ENCODE measurements around the gene PRIM2.
"Not testable (repeated sequence)": the region's sequence is repeated elsewhere in the genome, so short reads cannot be mapped to it uniquely, and the experiment has no call there.

Gene PRIM2

DNA sequence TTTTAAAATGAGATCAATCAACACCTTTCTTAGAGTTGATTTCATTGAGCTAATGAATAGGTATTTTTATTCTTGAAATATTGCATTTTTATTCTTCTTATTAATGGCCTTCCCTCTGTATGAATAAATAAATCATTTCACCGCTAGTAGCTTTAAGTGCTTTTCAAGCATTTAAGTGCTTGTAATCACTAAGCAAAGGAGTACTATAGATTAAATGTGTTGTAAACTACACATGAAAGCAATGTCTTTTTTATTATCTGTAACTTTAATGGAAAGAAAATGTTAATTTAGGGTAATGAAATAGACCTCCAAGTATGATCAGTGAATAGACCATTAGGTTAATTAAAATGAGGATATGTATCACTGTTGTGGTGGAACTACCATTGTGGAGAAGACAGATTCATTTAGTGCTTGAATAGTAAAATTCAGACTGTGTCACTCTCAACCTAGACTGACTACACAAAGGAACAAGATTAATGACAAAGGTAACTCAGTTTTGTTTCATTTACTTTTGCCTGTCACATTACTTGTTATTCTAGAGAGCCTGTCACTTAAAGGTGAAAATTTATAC, 132.2 kb downstream of the PRIM2 start:
- DNase-seq = not testable (repeated sequence)

DNA sequence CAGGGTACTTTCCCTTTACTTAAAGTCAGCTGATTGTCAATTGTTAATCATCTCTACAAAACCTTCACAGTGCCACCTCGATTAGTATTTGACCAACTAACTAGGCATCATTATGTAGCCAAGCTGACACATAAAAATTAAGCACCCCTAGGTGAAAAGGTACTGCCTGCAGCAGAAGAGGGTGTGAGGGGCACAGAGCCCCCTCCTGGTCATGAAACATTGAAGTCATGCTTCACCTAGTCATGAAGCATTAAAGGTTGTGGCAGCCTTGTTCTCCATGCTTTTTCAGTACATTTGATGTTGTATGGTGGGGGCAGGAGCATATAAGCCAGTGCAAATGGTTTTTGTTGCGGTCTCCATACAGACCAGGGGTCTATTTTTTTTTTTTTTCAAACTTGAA, 142.4 kb downstream of the PRIM2 start:
- not testable (repeated sequence) for DNase-seq

DNA sequence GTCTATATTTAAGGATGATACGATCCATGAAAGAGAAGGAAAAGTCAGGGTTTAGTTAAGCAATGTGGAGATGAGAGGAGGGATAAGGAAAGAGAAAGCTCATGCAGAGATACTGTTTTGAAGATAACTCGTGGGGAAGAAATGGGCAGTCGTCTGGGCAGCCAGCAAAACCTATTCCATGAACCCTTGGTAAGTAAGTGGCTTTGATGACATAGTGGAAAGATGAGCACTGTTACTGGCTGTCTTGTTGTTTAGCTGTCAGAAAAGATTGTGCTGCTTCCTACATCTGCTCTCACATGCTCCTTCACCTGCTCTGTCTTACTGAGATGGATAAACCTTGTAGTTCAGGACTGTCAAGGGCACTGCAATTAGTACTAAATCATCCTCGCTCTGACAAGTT, 143.6 kb downstream of the PRIM2 start:
- DNase-seq = not testable (repeated sequence)

DNA sequence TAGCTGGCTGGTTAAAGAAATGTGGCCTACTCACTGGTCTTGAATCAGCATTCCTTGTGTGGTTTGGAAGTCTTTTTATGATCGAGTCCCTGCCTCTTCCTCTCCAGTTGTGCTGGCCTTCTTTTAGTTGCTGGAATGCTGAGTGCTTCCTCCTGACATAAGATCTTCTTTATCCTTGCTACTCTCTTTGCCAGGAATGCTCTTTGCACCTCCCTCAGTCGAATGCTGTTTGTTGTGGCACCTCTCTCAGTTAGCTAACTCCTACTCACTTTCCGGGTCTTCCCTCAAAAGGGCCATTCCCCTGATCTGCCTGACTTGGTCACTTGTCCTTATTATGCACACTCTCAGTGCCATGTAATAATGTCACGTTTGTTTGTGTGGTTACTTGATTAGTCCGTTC, 146.4 kb downstream of the PRIM2 start:
- DNase-seq = not testable (repeated sequence)

DNA sequence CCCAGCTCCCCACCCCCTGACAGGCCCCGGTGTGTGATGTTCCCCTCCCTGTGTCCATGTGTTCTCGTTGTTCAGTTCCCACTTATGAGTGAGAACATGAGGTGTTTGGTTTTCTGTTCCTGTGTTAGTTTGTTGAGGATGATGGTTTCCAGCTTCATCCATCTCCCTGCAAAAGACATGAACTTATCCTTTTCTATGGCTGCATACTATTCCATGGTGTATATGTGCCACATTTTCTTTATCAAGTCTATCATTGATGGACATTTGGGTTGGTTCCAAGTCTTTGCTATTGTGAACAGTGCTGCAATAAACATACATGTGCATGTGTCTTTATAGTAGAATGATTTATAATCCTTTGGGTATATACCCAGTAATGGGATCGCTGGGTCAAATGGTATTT, 148.5 kb downstream of the PRIM2 start:
- not testable (repeated sequence) for DNase-seq

DNA sequence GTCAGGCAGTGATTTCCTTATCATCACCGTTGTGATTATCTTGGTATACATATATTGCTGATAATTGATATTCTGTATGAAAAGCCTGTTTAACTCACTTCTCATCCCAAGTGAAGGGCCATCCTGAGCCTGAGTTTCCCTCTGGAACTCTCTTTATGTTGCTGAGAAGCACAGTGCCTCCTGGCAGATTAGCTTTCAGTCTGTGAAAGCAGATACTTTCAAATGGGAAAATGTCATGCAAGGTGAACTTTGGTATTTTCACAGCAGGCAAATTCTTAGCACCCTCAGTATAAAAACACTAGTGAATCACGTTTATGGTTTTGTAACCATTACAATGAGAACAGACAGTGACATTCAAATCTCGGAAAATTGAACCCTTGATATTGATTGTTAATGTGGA, 151.6 kb downstream of the PRIM2 start:
- DNase-seq = no peak

DNA sequence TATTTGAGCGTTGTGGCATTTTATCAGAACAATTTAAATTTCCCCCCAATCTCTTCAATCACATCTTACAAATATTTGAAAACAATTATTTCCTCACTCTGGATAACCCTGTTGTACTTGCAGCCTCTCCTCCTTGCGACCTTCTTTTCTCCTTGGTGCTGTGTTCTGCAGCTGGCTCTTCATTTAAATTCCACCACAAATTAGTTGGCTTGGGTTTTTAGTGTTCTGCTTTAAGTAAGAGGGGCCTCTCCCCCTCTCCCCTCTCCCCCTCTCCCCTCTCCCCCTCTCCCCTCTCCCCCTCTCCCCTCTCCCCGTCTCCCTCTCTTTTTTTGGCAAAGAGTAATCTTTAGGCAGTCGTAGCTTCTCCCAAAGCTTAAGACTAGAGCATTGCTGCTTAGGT, 152.7 kb downstream of the PRIM2 start:
- not testable (repeated sequence) for DNase-seq

DNA sequence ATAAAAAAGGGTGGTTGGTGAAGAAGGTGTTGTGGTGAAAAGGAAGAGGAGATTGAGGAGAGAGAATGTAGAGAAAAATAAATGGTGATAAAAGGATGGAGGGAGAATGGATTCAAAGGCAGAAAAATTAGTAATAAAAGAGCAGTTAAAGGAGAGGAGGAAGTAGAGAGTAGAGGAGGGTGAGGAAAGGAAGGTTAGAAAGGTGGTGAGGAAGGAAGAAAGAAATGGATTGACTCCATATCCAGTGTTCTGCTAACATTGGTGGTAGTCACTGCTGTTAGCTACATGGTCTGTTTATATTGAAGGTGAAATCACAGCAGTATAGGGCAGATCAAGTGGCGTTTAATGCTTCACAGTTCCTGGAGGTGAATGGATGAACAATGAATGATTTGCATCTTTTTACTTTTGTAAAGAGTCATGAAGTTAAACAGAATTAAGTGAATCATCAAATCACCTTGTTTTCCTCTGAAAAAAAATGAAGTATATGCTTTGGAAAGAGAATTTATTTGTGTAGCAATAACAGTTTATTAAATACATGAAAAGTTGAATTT, 154.0 kb downstream of the PRIM2 start:
- DNase-seq = not testable (repeated sequence)

DNA sequence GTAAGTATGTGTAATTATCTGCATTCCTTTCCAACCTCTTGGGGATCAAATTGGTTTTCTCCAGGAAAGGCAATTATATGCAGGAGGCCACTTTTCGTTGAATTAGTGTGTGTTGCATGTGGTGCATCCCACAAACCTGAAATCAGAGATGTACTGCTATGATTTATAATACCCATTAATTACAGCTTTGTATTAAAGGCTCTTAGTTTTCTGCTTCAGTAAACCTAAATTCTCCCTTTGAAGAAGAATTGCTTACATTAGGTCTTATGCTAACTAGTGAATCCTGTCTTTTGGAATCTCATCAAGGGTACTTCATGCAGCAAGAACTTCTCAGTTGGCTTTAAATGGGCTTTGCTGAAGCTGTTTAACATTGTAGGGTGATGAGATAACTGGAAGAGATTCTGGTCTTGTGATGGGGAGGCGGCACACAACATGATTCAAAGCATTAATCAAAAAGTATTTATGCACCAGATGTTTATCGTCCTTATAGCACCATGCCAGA, 155.5 kb downstream of the PRIM2 start:
- not testable (repeated sequence) for DNase-seq

DNA sequence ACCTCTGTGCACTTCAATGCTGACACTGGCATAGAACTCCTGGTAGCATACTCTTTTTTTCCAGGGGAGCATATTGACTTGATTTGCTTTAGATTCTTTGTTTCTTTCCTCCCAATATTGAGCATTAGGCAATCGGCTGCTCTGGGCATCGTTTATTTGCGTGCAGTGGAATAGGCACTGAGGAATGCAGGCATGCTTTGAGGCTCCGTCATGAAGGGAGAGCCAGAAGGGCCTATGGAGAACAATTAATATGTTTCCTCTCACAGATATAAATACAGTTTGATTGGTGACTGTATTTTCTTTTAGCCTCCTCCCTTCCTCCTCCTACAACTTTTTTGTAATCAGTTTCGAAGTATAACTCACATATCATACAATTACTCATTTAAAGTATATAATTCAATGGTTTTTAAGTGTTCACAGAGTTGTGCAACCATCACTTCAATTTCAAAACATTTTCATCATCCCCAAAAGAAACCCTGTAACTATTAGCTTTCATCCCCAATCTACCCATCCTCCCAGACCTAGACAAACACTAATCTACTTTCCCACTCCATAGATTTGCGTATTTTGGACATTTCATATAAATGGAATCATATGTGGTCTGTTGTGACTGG, 157.5 kb downstream of the PRIM2 start:
- not testable (repeated sequence) for DNase-seq

DNA sequence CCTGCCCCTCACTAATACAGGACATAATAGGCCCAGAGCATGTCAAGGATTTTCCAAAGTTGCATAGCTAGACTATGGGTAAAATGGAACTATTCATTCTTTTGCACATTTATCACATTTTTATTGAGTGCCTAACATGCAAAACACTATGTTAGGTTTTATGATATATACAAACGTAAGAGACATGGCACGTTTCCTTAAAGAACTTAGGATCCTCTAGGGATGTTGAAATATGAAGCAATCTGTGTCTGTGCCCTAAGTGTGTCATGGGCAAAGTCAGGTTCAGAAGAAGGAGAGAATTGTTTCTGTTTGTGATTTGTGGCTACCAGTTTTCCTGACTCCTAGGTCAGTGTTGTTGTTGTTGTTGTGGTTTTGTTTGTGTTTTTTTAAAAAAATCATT, 158.2 kb downstream of the PRIM2 start:
- DNase-seq = not testable (repeated sequence)

DNA sequence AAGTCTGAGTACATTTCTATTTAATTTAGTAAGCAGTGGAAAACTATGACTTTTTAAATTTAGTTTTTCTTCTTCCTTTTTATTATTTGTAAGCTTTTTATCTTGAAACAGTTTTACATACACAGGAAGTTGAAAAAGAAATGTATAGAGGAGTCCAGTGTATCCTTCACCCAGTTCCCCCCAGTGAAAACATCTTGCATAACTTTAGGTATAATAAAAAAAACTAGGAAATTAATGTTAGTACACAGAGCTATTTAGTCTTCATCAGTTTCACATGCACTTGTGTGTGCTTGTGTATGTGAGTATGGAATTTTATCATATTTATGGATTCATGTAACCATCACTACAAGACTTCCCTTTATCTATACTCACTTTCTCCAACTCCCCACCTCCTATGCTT, 162.8 kb downstream of the PRIM2 start:
- DNase-seq = not testable (repeated sequence)

DNA sequence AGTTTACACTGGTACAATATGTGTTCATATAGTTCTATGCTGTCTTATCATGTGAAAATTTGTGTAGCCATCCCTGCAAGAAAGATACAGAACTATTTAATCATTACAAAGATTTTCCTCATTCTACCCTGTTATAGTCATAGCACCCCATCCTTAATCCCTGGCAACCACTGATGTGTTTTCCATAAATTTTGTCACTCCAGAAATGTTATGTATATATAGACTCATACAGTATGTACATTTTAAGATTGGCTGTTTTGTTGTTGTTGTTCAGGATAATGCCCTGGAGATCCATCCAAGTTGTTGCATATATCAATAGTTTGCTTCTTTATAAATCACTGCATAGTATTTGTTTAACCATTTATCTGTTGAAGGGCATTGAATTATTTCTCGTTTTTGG, 163.7 kb downstream of the PRIM2 start:
- DNase-seq = not testable (repeated sequence)

DNA sequence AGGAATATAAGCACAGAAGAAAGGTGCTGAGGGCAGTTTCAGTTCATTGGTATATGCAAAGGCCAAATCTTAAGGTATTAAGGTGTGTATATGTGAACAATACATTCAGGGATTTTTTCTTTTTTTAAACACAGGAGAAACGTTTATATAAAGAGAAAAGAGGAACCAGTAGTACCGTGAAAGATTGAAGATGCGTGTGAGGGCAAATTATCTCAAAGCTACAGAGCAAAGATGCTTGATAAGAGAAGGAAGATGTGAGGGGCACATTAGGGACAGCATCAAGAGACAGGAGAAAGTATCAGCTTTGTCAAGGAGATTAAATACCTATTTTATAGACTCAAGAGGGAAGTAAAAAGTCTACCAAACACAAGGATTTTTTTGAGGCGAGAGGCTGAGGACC, 165.0 kb downstream of the PRIM2 start:
- not testable (repeated sequence) for DNase-seq

DNA sequence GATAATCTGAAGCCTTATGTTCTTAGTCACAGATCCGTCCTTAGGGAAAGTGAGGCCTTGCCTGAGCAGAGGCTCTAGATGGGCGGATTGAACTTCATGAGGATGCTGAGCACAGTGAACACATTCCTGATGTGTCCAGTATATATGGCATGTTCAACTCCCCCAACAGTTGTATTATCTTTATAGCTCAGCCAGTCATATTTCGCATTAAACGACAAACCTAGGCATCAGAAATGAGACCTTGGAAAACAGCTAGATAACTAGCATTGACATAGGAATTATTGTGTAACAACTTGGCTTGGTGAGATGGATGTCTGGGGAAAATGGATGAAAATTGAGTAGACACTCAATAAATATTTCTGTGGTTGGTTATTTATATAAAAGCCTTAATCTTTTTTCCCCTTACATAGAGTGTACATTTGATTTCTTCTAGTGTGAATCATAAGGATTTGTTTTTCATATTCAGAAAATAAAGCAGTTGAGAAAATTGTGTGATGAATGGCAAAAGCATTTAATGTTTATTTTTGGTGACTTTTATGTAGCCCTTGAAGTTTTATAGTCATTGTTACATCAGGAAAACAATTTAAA, 169.2 kb downstream of the PRIM2 start:
- DNase-seq = not testable (repeated sequence)

DNA sequence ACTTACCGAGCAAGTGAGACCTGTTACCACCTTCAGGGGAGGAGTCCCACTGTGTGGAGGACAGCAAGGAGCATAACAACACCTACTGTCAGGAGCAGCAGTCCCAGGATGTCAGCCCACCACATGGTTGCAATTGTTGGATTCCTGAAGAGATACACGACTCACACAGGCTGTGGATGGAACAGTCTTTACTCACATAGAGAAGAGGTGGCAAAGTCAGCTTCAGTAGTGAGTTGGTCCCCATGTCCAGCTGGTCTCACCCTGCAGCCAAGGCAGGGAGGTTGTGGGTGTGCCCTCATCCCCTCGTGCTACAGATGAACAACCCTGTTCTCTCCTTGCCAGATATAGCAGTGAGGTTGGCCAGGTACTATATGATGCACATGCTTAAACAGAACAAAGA, 171.1 kb downstream of the PRIM2 start:
- not testable (repeated sequence) for DNase-seq

DNA sequence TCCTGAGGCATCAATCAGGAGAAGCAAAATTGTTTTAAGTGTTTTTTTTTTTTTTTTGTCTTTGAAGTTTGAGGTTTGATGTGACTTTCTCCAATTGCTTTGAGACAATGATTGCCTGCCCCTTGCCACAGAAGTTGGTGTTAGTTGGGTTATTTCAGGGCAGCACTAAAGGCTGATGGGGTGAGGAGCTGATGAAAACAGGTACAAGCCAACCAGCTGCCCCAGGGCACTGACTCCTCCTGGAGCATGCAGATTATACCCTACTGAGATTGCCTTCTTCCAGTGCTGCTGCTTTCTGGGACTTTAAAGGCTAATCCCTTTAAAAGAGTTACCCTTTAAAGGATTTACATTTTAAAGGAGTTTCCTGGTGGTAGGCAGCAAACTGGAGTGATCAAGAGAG, 172.5 kb downstream of the PRIM2 start:
- not testable (repeated sequence) for DNase-seq

DNA sequence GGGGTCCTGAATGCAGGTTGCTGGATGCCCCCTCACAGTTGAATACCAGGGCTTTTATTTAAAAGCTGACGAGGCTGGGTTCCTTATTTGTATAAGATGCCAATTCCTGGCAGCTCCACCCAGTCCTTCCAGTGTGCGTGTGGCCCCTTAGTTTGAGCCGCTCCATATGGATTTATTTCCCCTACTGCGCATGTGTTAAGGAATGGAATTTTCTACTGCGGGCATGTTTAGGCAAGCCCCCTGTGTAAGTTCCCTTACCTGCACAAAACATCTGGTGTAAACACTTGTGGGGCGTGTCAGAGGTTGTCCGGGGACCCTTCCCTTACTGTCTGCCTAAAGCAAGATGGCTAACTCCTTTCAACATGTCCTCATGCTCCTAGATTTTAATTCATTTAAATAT, 174.4 kb downstream of the PRIM2 start:
- not testable (repeated sequence) for DNase-seq

DNA sequence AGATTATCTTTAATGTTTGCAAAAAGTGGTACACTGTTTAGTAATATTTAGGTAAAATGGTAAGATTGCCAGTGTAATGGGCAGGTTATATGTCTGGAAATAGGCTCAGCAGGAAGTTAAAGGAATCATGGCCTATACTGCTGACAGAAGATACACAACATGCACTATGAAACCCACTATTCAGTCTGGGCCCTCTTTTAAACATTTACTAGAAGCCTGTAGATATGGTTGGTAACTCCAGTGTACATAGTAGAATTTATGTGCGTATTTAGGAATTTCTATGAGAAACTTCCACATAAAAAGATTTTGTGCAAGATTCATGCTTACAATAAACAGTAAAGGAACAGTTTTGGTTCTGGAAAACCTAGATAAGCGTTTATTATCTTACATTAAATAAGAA, 178.8 kb downstream of the PRIM2 start:
- not testable (repeated sequence) for DNase-seq

DNA sequence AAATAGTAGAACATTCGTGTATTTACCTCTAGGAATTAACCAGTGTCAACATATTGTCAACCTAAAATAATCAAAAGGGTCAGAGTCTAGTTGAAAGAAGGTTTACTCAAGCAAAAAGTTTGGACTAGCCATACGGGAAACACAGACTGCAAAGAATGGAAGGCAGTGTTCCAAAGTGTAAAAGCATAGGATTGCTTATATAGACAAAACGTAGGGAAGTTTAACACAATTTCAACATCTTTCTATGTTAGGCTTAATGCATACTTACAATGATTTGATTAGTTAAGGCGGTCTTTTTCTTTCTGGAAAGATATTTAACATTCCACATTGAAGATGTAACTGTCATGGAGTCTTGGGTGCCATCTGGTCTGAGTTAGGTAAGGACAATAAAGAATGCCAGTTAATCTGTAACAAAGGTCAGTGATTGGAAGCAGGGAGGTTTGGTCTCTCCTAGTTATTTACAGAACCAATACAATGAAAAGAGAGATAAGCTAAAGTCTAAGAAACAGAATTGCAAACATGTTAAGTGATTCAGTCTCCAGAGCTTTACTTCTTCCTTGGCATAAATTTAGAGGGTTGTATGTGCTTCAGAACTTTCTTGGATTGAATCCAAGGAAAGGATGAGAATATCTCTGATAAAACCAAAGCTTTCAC, 183.1 kb downstream of the PRIM2 start:
- not testable (repeated sequence) for DNase-seq

DNA sequence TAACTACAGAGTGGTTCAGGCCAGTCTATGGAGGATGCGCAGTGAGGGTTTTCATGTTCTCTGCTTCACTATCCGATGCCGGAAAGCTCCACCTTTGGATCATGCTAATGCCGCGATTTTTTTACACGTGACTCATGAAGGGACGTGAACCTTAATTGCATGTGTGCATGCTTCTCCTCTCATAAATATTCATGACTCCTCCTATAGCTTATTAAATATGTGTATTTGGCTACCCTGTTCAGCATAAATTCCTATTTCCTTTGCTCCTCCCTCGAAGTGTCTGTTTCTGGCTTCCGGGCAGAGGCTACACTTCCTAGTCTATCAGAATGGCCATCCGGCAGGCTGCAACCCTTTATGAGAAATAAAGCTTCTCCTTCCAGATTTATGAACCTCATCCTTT, 185.0 kb downstream of the PRIM2 start:
- DNase-seq = not testable (repeated sequence)

DNA sequence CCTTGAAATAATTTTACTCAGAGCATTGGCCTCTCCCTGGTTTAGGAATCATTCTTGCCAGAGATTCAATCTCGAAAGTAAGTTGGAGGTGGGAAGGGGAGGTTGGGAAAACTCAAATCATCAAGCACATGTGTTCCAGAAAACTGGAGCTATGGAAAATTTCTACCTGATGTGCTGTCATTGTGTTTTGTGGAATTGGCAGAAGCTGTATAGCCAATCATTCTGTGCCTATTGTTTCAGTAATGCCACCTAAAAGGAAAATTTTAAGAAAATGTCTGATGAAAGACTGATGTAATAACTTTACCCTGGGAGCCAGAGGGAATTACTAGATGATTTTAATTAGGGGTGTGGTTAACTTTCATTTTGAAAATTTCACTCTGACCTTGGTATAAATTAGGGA, 187.8 kb downstream of the PRIM2 start:
- DNase-seq = not testable (repeated sequence)

DNA sequence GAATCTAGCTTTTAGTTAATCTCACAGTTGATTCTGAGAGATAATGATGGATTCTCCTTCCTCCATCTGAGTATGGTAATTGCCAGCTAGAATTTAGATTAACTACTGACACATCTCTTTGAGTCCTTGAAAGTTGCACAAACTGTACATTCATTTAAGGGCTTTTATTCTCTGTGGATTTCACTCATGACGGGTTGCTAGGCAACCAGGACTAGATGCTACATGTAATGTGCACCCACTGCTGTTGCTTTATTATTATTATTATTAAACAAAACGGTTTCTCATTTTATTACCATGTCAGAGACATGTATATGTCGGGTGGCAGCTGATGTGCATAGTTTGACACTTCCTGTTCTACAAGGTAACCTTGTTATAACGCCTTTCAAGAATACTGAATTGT, 193.0 kb downstream of the PRIM2 start:
- DNase-seq = not testable (repeated sequence)
